WTC11 (cell line): ENCODE data around the gene CTDSP2. TPM values are rescaled to one million over a fixed set of nuclear protein-coding genes. Genes with fewer than 3 reads are reported as not detected.

Experiments used
- ATAC-seq: fragments of 200-7000 bp; cut with Tn5 transposase; 2 replicates; pipeline ENCODE4 v1.10.0; 2021; ENCODE audit warnings: mild to moderate bottlenecking, moderate library complexity
- CTCF ChIA-PET: fragments of 300-600 bp; sonication (Branson Sonifier 250); formaldehyde crosslinking; loops from one replicate; lab custom pipeline; 2021; ENCODE audit warnings: antibody characterized with exemption; lab: Charles Lee
- POLR2A ChIA-PET: fragments of 350-600 bp; sonication (Branson Sonifier 250); formaldehyde crosslinking; loops from one replicate; lab custom pipeline; 2021; ENCODE audit warnings: antibody characterized with exemption; lab: Charles Lee
- DNase-seq: peaks from one replicate; pipeline ENCODE4 v3.0.0; 2021; ENCODE audit warnings: low spot score
- H3K27ac Mint-ChIP-seq: 2 replicates; pipeline ENCODE4 v1.8.0; 2021; ENCODE audit warnings: mixed read lengths
- H3K27me3 Mint-ChIP-seq: 2 replicates; pipeline ENCODE4 v1.8.0; 2021; ENCODE audit warnings: low read depth, mild to moderate bottlenecking, moderate library complexity, mixed read lengths
- H3K36me3 Mint-ChIP-seq: 2 replicates; pipeline ENCODE4 v1.8.0; 2021; ENCODE audit warnings: mixed read lengths
- H3K4me1 Mint-ChIP-seq: 2 replicates; pipeline ENCODE4 v1.8.0; 2022; ENCODE audit warnings: mixed read lengths
- H3K4me3 Mint-ChIP-seq: 2 replicates; pipeline ENCODE4 v1.8.0; 2021; ENCODE audit warnings: mild to moderate bottlenecking, moderate library complexity, mixed read lengths
- H3K9me3 Mint-ChIP-seq: 2 replicates; pipeline ENCODE4 v1.8.0; 2021; ENCODE audit warnings: mixed read lengths
- AR ChIP-seq: fragments of 250-450 bp; sonication (Bioruptor Pico); IDR thresholded peaks from 2 replicates; pipeline ENCODE4 v1.9.0; 2021; ENCODE audit warnings: mild to moderate bottlenecking
- ATF1 ChIP-seq: sonication (generic); formaldehyde crosslinking; IDR thresholded peaks from 2 replicates; pipeline ENCODE4 v1.8.1; 2023; ENCODE audit warnings: mild to moderate bottlenecking, moderate library complexity, missing genetic modification reagents
- CBFB ChIP-seq: sonication (generic); formaldehyde crosslinking; IDR thresholded peaks from 2 replicates; pipeline ENCODE4 v1.8.1; 2022; ENCODE audit warnings: mild to moderate bottlenecking, low read depth, missing genetic modification reagents
- CDX4 ChIP-seq: fragments of 250-450 bp; sonication (Bioruptor Pico); IDR thresholded peaks from 2 replicates; pipeline ENCODE4 v1.9.0; 2021; ENCODE audit warnings: moderate library complexity, mild to moderate bottlenecking, inconsistent platforms, borderline replicate concordance
- CREB1 ChIP-seq: sonication (generic); formaldehyde crosslinking; IDR thresholded peaks from 2 replicates; pipeline ENCODE4 v1.8.0; 2023; ENCODE audit warnings: mild to moderate bottlenecking, missing genetic modification reagents
- FOXP4 ChIP-seq: sonication (generic); formaldehyde crosslinking; IDR thresholded peaks from 2 replicates; pipeline ENCODE4 v1.8.0; 2022; ENCODE audit warnings: mild to moderate bottlenecking, missing genetic modification reagents
- HMGA2 ChIP-seq: fragments of 250-450 bp; sonication (Bioruptor Pico); IDR thresholded peaks from 2 replicates; pipeline ENCODE4 v1.4.0; 2021; ENCODE audit warnings: mild to moderate bottlenecking, moderate library complexity
- HMGXB4 ChIP-seq: sonication (generic); formaldehyde crosslinking; IDR thresholded peaks from 2 replicates; pipeline ENCODE4 v1.8.1; 2023; ENCODE audit warnings: mild to moderate bottlenecking, moderate library complexity, missing genetic modification reagents
- IRF1 ChIP-seq: sonication (generic); formaldehyde crosslinking; IDR thresholded peaks from 2 replicates; pipeline ENCODE4 v1.8.0; 2023; ENCODE audit warnings: missing genetic modification reagents
- JUN ChIP-seq: sonication (generic); formaldehyde crosslinking; IDR thresholded peaks from 2 replicates; pipeline ENCODE4 v1.8.0; 2023; ENCODE audit warnings: mild to moderate bottlenecking, missing genetic modification reagents
- SOX15 ChIP-seq: fragments of 250-450 bp; sonication (Bioruptor Pico); IDR thresholded peaks from 2 replicates; pipeline ENCODE4 v1.9.0; 2021; ENCODE audit warnings: mild to moderate bottlenecking
- ZBTB21 ChIP-seq: sonication (generic); formaldehyde crosslinking; IDR thresholded peaks from 2 replicates; pipeline ENCODE4 v1.8.1; 2023; ENCODE audit warnings: mild to moderate bottlenecking, missing genetic modification reagents, borderline replicate concordance
- ZMAT4 ChIP-seq: fragments of 250-450 bp; sonication (Bioruptor Pico); IDR thresholded peaks from 2 replicates; pipeline ENCODE4 v1.9.0; 2021; ENCODE audit warnings: mild to moderate bottlenecking
- ZNF263 ChIP-seq: sonication (generic); formaldehyde crosslinking; IDR thresholded peaks from 2 replicates; pipeline ENCODE4 v1.8.1; 2022; ENCODE audit warnings: low read depth, mild to moderate bottlenecking, moderate library complexity, missing genetic modification reagents
- ZNF281 ChIP-seq: sonication (generic); formaldehyde crosslinking; IDR thresholded peaks from 2 replicates; pipeline ENCODE4 v1.8.0; 2023; ENCODE audit warnings: mild to moderate bottlenecking, missing genetic modification reagents
- ZNF671 ChIP-seq: fragments of 250-450 bp; sonication (Bioruptor Pico); IDR thresholded peaks from 2 replicates; pipeline ENCODE4 v1.8.0; 2021; ENCODE audit warnings: mild to moderate bottlenecking
- total RNA-seq: library from RNA; stranded (reverse); gene quantifications from 3 replicates; pipeline ENCODE4 v1.2.3, GENCODE V29; 2021

Gene CTDSP2
- total RNA-seq, 1 experiment from 2014 or later: 122 TPM

GRCh38 chr12:57846285-57846576, 298 bp downstream of the CTDSP2 start:
- TF ChIP-seq HMGXB4: peak; percentile 21; the same call in 1 of the 2 replicates
- TF ChIP-seq IRF1 (CRISPR knock-in tag): no peak
- TF ChIP-seq ZBTB21 (CRISPR knock-in tag): 0 out of 2 replicates have a peak, but pooled peaks have one; percentile 8
- CTCF ChIA-PET: interaction anchor here (0.6 to 4.3 kb wide), 7 partner anchors 9 to 95 kb away, joined by 5 to 27 read pairs (median 8); no protein-coding TSS in a partner anchor
- no peaks in the 10 kb centered on the region for H3K36me3 Mint-ChIP-seq
- H3K9me3 Mint-ChIP-seq: no peaks in the 10 kb centered on the region
- ATAC-seq (no peak), DNase-seq (no peak)
- peaks cover 9% of the 10 kb centered on the region for H3K27me3 Mint-ChIP-seq
- POLR2A ChIA-PET: interaction anchor here (0.6 to 6.9 kb wide), 11 partner anchors 11 to 597 kb away, joined by 3 to 134 read pairs (median 9); partner anchors contain the start of gene ATP23
- peaks cover 51% of the 10 kb centered on the region for H3K4me1 Mint-ChIP-seq
- no peak overlapping the region for H3K27ac Mint-ChIP-seq
- H3K4me3 Mint-ChIP-seq: peak overlapping the region; percentile 69

- Mint-ChIP-seq H3K36me3 (no peaks in the 10 kb centered on the region), H3K27ac (no peak overlapping the region), H3K27me3 (peaks cover 5% of the 10 kb centered on the region), H3K4me3 (peak overlapping the region; percentile 69), H3K9me3 (no peaks in the 10 kb centered on the region), H3K4me1 (peaks cover 51% of the 10 kb centered on the region)
- POLR2A ChIA-PET: interaction anchor here (0.6 to 6.9 kb wide), 14 partner anchors 8 to 96 kb away, joined by 3 to 134 read pairs (median 9); partner anchors contain the start of gene ATP23
- ATAC-seq: peak; percentile 2; the same call in 1 of the 2 replicates
- CTCF ChIA-PET: interaction anchor here (0.7 to 4.3 kb wide), 10 partner anchors 6 to 57 kb away, joined by 3 to 27 read pairs (median 6); no protein-coding TSS in a partner anchor
- peak; percentile 74 for DNase-seq
- TF ChIP-seq CBFB (CRISPR knock-in tag): no peak
- no peak for TF ChIP-seq ZMAT4 (CRISPR knock-in tag)
- TF ChIP-seq ZNF671 (CRISPR knock-in tag): no peak
- TF ChIP-seq SOX15 (CRISPR knock-in tag): no peak
- TF ChIP-seq AR: no peak
- peak; percentile 70 for TF ChIP-seq JUN (CRISPR knock-in tag)
- TF ChIP-seq FOXP4 (CRISPR knock-in tag): 0 out of 2 replicates have a peak, but pooled peaks have one; percentile 8
- TF ChIP-seq CDX4: no peak
- TF ChIP-seq ZNF263 (CRISPR knock-in tag): no peak
- TF ChIP-seq CREB1: no peak
- TF ChIP-seq HMGA2: no peak
- TF ChIP-seq ATF1 (CRISPR knock-in tag): no peak
- 0 out of 2 replicates have a peak, but pooled peaks have one; percentile 52 for TF ChIP-seq ZNF281 (CRISPR knock-in tag)
These were observed 848 bp downstream of the CTDSP2 start for GRCh38 chr12:57845478-57846284.
